GM10266 (cell line): ENCODE measurements around the gene CTPS1.

Source experiments
- DNase-seq: peaks from one replicate; pipeline ENCODE4 v3.0.0; 2012; ENCODE audit errors: extremely low spot score
- TF ChIP-seq, protein P1 (sequence below): IDR thresholded peaks from 2 replicates; pipeline ENCODE4 v1.5.1; 2012; ENCODE audit warnings: mild to moderate bottlenecking, low read depth; ENCODE audit not compliant: control insufficient read depth, insufficient read depth; ENCODE audit errors: missing control alignments

CTPS1 gene, protein sequence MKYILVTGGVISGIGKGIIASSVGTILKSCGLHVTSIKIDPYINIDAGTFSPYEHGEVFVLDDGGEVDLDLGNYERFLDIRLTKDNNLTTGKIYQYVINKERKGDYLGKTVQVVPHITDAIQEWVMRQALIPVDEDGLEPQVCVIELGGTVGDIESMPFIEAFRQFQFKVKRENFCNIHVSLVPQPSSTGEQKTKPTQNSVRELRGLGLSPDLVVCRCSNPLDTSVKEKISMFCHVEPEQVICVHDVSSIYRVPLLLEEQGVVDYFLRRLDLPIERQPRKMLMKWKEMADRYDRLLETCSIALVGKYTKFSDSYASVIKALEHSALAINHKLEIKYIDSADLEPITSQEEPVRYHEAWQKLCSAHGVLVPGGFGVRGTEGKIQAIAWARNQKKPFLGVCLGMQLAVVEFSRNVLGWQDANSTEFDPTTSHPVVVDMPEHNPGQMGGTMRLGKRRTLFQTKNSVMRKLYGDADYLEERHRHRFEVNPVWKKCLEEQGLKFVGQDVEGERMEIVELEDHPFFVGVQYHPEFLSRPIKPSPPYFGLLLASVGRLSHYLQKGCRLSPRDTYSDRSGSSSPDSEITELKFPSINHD

DNA sequence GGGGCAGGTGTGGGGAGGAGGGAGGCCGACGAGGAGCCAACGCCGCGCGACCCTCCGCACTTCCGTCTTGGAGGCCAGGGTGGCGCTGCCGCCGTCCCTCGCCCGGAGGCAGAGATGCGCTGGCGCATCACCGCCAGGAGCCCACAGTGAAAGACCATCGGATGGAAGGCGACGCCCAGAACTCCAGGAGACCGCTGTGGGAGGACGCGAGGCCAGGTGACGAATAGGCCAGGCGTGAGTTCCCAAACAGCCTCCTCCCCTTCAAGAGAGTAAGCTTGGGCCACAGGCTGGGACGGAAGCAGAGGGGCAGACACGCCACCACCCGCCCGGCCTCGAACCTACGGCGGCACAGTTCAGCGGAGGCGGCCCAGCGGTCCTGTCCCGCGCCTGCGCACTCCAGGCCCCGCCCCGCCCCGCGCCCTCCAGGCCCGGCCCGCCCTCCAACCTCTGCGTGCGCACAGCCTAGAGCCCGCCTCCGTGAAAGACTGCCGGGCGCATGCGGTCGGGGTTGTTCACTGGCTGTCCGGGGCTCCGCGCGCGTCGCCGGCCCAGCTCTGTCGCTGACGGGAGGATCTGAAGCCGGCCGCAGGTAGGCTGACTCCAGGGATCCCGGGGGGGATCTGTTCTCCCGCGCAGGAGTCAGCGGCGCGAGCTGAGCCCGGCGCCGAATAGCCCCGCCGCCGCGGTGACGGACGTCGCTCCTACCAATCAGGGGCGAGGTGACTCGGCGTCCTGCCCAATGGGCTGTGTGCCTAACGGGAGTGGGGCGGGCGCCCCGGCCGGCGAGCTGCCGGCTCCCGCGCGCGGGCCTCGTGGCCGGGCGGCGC is at the start of gene CTPS1:
CTPS1 (plus strand) TSS at position 456 of the 827 bp plus-strand sequence. CDS start 3,595 bp downstream, outside the sequence.
- TF ChIP-seq, protein P1, sequence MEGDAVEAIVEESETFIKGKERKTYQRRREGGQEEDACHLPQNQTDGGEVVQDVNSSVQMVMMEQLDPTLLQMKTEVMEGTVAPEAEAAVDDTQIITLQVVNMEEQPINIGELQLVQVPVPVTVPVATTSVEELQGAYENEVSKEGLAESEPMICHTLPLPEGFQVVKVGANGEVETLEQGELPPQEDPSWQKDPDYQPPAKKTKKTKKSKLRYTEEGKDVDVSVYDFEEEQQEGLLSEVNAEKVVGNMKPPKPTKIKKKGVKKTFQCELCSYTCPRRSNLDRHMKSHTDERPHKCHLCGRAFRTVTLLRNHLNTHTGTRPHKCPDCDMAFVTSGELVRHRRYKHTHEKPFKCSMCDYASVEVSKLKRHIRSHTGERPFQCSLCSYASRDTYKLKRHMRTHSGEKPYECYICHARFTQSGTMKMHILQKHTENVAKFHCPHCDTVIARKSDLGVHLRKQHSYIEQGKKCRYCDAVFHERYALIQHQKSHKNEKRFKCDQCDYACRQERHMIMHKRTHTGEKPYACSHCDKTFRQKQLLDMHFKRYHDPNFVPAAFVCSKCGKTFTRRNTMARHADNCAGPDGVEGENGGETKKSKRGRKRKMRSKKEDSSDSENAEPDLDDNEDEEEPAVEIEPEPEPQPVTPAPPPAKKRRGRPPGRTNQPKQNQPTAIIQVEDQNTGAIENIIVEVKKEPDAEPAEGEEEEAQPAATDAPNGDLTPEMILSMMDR: peak; percentile 52
- DNase-seq: peak; percentile 99

DNA sequence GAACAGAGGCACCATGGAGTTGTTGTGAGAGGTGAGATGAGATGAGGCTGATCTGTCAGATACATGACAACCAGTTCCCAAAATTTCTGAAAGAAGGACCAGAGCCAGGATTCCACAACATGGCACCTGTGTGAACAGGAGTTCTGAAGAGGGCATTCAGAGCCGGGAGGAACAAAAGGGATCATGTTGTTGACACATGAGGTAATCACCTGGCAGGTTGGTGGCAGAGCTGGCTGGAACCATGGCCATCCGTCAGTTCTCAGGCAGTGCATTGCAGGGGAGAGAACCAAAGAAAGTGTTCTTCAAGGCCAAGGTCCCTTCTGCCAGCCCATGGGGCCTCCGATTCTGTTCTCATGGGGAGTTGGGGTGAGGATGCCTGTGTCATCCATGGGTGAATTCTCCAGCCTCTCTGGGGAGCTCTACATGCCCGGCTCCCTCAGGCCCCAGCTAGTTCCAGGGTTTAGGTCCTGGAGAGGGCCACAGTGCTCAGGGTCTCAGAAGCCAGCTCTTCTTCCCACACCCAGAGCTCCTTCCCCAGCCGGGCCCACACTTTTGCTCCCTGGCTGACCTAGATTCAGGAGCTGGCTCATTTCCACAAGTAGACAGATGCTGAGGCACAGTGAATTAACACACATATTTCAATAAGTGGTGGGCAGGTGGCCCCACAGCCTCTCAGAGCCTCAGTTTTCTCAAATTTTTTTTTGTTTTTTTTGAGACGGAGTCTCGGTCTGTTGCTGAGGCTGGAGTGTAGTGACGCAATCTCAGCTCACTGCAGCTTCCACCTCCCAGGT is 49.1 kb upstream of the CTPS1 start:
- TF ChIP-seq, protein P1: no peak
- no peak for DNase-seq

DNA sequence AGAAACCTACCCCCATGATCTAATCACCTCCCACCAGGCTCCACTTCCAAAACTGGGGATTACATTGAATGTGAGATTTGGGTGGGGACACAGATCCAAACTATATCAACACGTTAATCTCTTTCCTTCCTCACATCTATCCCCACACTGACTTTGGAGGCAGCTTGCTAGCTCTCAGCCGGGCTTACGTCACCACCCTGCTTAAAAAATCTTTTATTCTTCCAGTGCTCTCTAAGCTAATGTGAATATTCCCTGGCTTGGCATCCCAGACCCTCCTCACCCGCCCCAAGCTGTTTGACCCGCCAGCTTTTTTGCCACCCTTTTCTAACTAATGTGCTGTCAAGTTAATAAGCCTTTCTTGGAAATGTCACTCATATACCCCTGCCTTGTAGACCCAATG is 47.9 kb upstream of the CTPS1 start:
- DNase-seq: no peak
- TF ChIP-seq, protein P1: no peak

DNA sequence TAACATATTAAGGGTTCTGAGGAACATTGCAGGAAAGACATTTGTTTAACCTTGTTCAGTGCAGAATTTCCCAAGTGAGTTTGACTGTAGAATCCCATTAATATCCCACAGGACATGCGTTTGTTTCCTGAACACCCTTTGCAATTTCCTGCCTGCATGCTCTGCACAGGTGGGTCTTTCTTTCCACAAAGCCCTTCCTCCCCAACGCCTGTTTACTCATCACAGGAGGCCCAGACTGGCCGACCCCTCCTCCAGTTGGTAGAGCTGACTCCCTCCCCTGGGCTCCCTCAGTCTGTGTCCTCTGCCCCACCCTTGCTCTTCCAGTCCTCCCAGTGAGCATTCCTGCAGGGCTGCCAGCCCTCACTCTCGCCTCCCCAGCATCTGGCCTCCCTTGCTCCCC is 47.5 kb upstream of the CTPS1 start:
- TF ChIP-seq, protein P1: no peak
- DNase-seq: no peak

DNA sequence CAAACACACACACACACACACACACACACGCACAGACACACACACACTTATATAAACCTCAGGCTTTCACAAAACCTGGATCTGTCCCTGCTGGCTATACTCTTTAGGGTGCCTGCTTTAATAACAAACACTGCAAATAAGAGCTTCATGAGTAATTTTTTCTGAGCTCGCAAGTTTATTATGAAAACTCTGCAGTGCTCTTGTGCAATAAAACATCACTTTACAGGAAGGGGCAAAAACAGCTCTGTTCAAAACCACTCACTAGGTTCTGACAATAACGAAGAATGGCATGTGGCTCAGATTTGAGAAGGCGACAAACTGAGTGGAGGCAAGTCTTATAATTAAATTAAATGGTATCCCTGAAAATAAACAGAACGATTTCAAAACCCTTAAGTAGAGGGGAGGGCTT is 42.6 kb upstream of the CTPS1 start:
- no peak for DNase-seq
- TF ChIP-seq, protein P1: no peak

DNA sequence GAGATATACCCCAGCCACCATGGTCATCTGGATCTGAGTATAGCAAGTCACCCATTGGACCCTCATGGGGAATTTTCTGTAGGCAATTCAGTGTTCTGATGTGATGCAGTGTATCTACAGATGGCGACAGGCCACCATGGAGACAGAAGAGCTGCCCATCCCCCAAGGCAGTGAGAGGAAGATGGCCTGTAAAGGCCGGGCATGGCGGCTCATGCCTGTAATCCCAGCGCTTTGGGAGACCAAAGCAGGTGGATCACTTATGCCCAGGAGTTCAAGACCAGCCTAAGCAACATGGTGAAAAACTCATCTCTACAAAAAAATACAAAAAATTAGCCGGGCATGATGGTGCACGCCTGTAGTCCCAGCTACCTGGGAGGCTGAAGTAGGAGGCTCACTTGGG is 41.1 kb upstream of the CTPS1 start:
- no peak for DNase-seq

More for the DNA sequence above, 41.1 kb upstream of the CTPS1 start:
- TF ChIP-seq, protein P1: no peak
